Stimulated activated effector memory CD8-positive, alpha-beta T cell treated with anti-CD3 and anti-CD28 coated beads, Interleukin-12 subunit alpha, Interleukin-12 subunit beta, amount 100 ng/mL, for 72 hours (primary cell): ENCODE data around the gene RAPH1.
"Not testable (repeated sequence)": the region's sequence is repeated elsewhere in the genome, so short reads cannot be mapped to it uniquely, and the experiment has no call there.

Source experiments
- ATAC-seq: fragments of 150-1000 bp; cut with Tn5 transposase; 2 replicates; pipeline ENCODE4 v1.10.0; 2021
- DNase-seq, 2 donors: peaks; one replicate each; pipeline ENCODE4 v3.0.0; 2021 to 2022; ENCODE audit warnings: low spot score in 2 of 2
- H3K27ac Mint-ChIP-seq: one replicate; pipeline ENCODE4 v1.8.0; 2022; ENCODE audit warnings: mild to moderate bottlenecking, mixed read lengths
- H3K36me3 Mint-ChIP-seq: one replicate; pipeline ENCODE4 v1.8.0; 2022; ENCODE audit warnings: mild to moderate bottlenecking, mixed read lengths
- H3K4me1 Mint-ChIP-seq: one replicate; pipeline ENCODE4 v1.8.0; 2022; ENCODE audit warnings: mixed read lengths
- H3K4me3 Mint-ChIP-seq: one replicate; pipeline ENCODE4 v1.8.0; 2022; ENCODE audit warnings: mild to moderate bottlenecking, mixed read lengths
- H3K9me3 Mint-ChIP-seq: one replicate; pipeline ENCODE4 v1.8.0; 2022; ENCODE audit warnings: mixed read lengths

RAPH1 gene

GRCh38 chr2:203559641-203560040 lies 24.5 kb upstream of the RAPH1 start:
- H3K27ac Mint-ChIP-seq = no peak overlapping the region
- no peaks in the 10 kb centered on the region for H3K4me1 Mint-ChIP-seq

GRCh38 chr2:203553784-203554183 lies 18.7 kb upstream of the RAPH1 start:
- DNase-seq (no peak), ATAC-seq (no peak)
- Mint-ChIP-seq H3K4me1 (no peaks in the 10 kb centered on the region), H3K9me3 (no peaks in the 10 kb centered on the region), H3K4me3 (no peak overlapping the region), H3K36me3 (no peaks in the 10 kb centered on the region), H3K27ac (no peak overlapping the region)

More at GRCh38 chr2:203559641-203560040, 24.5 kb upstream of the RAPH1 start:
- DNase-seq = no peak
- Mint-ChIP-seq H3K4me3 (no peak overlapping the region), H3K9me3 (no peaks in the 10 kb centered on the region), H3K36me3 (no peaks in the 10 kb centered on the region)
- no peak for ATAC-seq

GRCh38 chr2:203551778-203552177 lies 16.7 kb upstream of the RAPH1 start:
- H3K9me3 Mint-ChIP-seq = no peaks in the 10 kb centered on the region
- H3K4me3 Mint-ChIP-seq = no peak overlapping the region
- H3K36me3 Mint-ChIP-seq = no peaks in the 10 kb centered on the region
- peaks cover 6% of the 10 kb centered on the region for H3K4me1 Mint-ChIP-seq
- ATAC-seq (no peak), DNase-seq (no peak)
- H3K27ac Mint-ChIP-seq = no peak overlapping the region

DNA sequence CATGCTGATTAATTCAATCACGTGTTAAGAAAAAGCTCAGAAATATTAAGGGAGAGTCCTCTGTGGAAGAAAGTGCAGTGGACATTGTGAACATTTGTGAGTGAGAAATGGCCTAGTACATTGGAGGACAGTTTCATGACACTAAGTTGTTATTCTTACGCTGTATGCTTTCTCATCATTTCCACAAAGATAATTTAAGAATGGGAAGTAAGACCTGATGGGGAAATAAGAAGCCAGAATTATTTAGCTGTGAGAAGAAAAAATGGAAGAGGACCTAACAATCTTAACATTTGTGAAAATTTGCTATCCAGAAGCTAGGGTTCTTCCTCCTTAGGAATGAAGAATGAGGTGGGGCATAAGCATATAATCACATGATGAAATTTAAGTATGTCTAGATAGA lies 15.2 kb upstream of the RAPH1 start:
- no peaks in the 10 kb centered on the region for H3K36me3 Mint-ChIP-seq
- DNase-seq (no peak), ATAC-seq (no peak)
- H3K4me1 Mint-ChIP-seq = peaks cover 6% of the 10 kb centered on the region
- no peak overlapping the region for H3K4me3 Mint-ChIP-seq
- H3K9me3 Mint-ChIP-seq = no peaks in the 10 kb centered on the region
- no peak overlapping the region for H3K27ac Mint-ChIP-seq

GRCh38 chr2:203549406-203549805 lies 14.3 kb upstream of the RAPH1 start:
- ATAC-seq = no peak
- DNase-seq = no peak
- Mint-ChIP-seq H3K4me3 (no peak overlapping the region), H3K4me1 (peaks cover 6% of the 10 kb centered on the region), H3K9me3 (no peaks in the 10 kb centered on the region), H3K27ac (no peak overlapping the region), H3K36me3 (no peaks in the 10 kb centered on the region)

DNA sequence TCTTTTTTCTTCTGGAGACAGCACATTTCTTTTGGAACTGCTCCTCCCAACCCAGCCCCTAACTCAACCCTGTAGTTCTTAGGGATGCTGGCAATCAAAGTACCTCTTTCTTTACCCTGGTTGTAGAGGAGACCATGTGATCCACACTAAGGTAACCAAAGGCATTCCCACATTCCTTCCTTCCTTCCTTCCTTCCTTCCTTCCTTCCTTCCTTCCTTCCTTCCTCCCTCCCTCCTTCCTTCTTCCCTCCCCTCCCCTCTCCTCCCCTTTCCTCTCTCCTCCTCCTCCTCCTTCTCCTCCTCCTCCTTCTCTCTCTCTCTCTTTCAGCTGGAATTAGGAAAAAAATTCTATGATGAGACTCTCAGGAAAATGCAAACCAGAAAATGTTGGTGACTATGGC lies 13.8 kb upstream of the RAPH1 start:
- Mint-ChIP-seq H3K27ac (no peak overlapping the region), H3K36me3 (no peaks in the 10 kb centered on the region), H3K4me1 (peaks cover 6% of the 10 kb centered on the region), H3K9me3 (no peaks in the 10 kb centered on the region), H3K4me3 (no peak overlapping the region)
- ATAC-seq = no peak
- no peak for DNase-seq

DNA sequence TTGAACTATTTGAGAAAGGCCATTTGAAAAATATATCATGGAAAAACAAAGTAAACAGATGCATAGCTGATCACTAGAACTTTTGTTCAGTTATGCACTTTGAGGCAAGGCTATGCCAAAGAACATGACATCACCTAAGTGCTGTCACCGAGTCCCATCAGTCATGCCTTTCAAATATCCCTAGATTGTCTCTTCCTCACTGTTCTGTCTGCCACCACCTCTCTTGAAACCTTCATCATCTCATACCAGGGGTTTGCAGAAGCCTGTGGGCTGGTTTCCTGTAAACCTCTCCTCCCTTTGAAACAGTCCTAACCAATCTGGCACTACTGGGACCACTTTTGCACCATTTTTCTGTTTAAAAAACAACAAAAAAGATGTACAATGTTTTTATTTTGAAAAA lies 12.3 kb upstream of the RAPH1 start:
- no peak for DNase-seq
- no peaks in the 10 kb centered on the region for H3K36me3 Mint-ChIP-seq
- ATAC-seq = peak; percentile 62
- H3K4me3 Mint-ChIP-seq = no peak overlapping the region
- no peak overlapping the region for H3K27ac Mint-ChIP-seq
- peaks cover 6% of the 10 kb centered on the region for H3K4me1 Mint-ChIP-seq
- no peaks in the 10 kb centered on the region for H3K9me3 Mint-ChIP-seq

- Mint-ChIP-seq H3K27ac (no peak overlapping the region), H3K9me3 (no peaks in the 10 kb centered on the region), H3K4me3 (no peak overlapping the region), H3K36me3 (no peaks in the 10 kb centered on the region), H3K4me1 (peaks cover 6% of the 10 kb centered on the region)
- ATAC-seq (no peak), DNase-seq (no peak)
Observed at GRCh38 chr2:203544402-203544801, 9.3 kb upstream of the RAPH1 start.

- peaks cover 6% of the 10 kb centered on the region for H3K4me1 Mint-ChIP-seq
- ATAC-seq (no peak), DNase-seq (no peak)
- H3K36me3 Mint-ChIP-seq = no peaks in the 10 kb centered on the region
- H3K4me3 Mint-ChIP-seq = no peak overlapping the region
- no peak overlapping the region for H3K27ac Mint-ChIP-seq
- H3K9me3 Mint-ChIP-seq = no peaks in the 10 kb centered on the region
Observed at GRCh38 chr2:203543898-203544328, 8.8 kb upstream of the RAPH1 start.

- not testable (repeated sequence) for H3K4me1 Mint-ChIP-seq, H3K27ac Mint-ChIP-seq, DNase-seq, ATAC-seq, H3K36me3 Mint-ChIP-seq, H3K4me3 Mint-ChIP-seq, H3K9me3 Mint-ChIP-seq
Observed at GRCh38 chr2:203540598-203540997, 5.5 kb upstream of the RAPH1 start.

DNA sequence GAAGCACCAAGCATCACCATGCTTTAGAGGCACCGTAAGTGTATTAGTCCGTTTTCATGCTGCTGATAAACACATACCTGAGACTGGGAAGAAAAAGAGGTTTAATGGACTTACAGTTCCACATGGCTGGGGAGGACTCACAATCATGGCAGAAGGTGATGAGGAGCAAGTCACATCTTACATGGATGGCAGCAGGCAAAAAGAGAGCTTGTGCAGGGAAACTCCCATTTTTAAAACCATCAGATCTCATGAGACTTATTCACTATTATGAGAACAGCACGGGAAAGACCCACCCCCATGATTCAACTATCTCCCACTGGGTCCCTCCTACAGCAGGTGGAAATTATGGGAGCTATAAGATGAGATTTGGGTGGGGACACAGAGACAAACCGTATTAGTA lies 3.1 kb upstream of the RAPH1 start:
- not testable (repeated sequence) for H3K4me3 Mint-ChIP-seq, DNase-seq, H3K27ac Mint-ChIP-seq, H3K36me3 Mint-ChIP-seq, H3K9me3 Mint-ChIP-seq, ATAC-seq
- peaks cover 14% of the 10 kb centered on the region for H3K4me1 Mint-ChIP-seq

DNA sequence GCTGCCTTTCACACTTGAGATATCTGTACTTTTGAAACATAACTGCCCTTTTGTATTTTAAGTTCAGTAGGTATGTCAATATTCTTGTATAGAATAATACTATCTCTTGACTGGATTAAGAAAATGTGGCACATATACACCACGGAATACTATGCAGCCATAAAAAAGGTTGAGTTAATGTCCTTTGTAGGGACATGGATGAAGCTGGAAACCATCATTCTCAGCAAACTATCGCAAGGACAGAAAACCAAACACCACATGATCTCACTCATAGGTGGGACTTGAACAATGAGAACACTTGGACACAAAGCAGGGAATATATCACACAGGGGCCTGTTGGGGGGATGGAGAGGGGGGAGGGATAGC lies 1.5 kb upstream of the RAPH1 start:
- not testable (repeated sequence) for DNase-seq, H3K27ac Mint-ChIP-seq, H3K36me3 Mint-ChIP-seq, H3K9me3 Mint-ChIP-seq, ATAC-seq
- Mint-ChIP-seq H3K4me3 (peak overlapping the region; percentile 75), H3K4me1 (peaks cover 18% of the 10 kb centered on the region)

DNA sequence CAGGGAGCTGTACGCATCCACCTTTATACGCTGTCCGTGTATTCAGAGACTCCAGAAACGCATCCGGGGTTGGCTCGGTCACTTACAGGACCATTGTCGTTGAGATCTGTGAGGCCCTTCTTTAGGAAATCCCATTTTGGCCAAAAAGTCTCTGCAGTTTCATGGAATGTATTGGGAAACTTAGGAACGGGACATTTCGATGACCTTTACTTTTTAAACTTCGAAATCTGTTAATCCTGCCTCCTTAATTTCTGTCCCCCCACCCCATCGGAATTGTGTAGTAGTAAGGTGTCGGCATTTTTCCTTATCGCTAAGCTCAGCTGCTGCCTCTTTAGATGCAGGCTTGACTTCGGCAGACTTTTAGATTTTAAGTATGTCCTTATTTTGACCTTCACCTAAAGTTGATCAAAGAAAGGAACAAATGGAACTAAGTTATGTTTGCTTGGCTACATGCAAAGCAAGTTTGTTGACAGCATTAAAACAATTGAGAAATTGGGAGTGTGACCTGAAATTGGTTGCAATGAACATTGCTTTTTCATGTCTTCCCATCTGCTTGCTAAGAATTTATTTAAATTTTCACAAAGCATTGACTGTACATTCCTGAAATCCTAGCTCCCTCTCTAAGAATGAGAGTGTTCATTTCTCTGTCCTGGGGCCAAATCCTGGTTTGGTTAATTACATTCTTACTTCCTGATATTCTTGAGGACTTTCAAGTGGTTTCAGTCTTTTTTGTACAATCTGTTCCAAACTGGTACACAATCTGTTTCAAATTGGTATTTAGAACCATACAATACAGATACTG lies 884 bp upstream of the RAPH1 start:
- Mint-ChIP-seq H3K36me3 (peaks cover 6% of the 10 kb centered on the region), H3K27ac (peak overlapping the region; percentile 75), H3K4me1 (peaks cover 18% of the 10 kb centered on the region), H3K4me3 (peak overlapping the region; percentile 75), H3K9me3 (peaks cover 3% of the 10 kb centered on the region)
- DNase-seq (no peak), ATAC-seq (no peak)

GRCh38 chr2:203534621-203535077 lies 452 bp downstream of the RAPH1 start:
- ATAC-seq (peak; percentile 49), DNase-seq (peak; percentile 6 to 67)
- H3K27ac Mint-ChIP-seq = no peak overlapping the region

GRCh38 chr2:203533676-203534591 lies 1.2 kb downstream of the RAPH1 start:
- Mint-ChIP-seq H3K27ac (no peak overlapping the region), H3K4me1 (peaks cover 18% of the 10 kb centered on the region), H3K36me3 (peaks cover 6% of the 10 kb centered on the region), H3K9me3 (peaks cover 3% of the 10 kb centered on the region), H3K4me3 (peak overlapping the region; percentile 75)
- DNase-seq = no peak
- peak; percentile 70 for ATAC-seq

More at GRCh38 chr2:203534621-203535077, 452 bp downstream of the RAPH1 start:
- Mint-ChIP-seq H3K36me3 (peaks cover 6% of the 10 kb centered on the region), H3K9me3 (peaks cover 3% of the 10 kb centered on the region), H3K4me1 (peaks cover 18% of the 10 kb centered on the region), H3K4me3 (peak overlapping the region; percentile 75)
